ENCODE results near the gene CLHC1.

DNA sequence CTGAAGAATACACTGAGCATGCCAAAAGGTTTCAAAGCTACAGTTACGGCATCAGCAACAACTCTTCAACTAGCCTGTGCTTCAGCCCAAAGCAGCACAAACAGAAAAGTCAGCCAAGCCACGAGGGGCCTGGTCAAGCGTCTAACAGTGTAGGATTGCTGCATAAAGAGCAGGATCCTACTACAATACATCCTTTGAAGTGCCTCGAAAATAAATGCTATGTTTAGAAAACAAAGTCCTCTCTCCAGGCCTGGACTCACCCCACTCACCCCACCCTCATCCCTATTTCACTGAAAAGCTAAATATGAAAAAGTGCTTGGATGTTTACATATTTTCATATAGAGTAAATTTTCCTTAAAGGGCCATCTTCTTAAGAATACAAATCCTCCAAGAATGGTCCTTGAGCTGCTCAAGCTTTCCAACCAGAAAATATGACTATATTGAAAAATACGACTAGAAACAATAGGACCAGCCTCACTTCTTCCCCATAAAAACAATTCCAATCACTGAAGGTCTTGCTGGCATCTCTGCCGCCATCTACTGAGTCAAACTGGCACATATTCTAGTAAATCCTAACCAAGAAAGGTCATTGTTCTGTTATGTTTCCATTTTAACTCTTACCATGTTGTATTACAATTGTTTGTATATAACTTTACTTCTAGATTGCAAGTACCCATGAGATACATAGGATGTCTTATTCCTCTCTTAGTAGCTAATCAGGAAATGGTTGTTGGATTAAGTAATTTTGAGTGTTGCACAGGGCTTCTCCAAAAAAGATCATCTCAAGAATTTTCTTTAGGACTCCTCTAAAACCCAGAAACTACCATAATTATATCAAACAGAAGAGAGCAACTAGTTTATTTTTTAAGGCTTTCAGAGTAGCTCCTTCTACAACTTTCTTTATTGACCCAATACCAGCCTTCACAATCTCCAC lies 63.6 kb downstream of the CLHC1 start:
- TF ChIP-seq, protein P1, sequence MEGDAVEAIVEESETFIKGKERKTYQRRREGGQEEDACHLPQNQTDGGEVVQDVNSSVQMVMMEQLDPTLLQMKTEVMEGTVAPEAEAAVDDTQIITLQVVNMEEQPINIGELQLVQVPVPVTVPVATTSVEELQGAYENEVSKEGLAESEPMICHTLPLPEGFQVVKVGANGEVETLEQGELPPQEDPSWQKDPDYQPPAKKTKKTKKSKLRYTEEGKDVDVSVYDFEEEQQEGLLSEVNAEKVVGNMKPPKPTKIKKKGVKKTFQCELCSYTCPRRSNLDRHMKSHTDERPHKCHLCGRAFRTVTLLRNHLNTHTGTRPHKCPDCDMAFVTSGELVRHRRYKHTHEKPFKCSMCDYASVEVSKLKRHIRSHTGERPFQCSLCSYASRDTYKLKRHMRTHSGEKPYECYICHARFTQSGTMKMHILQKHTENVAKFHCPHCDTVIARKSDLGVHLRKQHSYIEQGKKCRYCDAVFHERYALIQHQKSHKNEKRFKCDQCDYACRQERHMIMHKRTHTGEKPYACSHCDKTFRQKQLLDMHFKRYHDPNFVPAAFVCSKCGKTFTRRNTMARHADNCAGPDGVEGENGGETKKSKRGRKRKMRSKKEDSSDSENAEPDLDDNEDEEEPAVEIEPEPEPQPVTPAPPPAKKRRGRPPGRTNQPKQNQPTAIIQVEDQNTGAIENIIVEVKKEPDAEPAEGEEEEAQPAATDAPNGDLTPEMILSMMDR (IDR thresholded peaks at IDR 0.05): peak; percentile 77
- no peak for TF ChIP-seq EZH2 (IDR thresholded peaks at IDR 0.05)
- TF ChIP-seq EZH2phosphoT487 (IDR thresholded peaks at IDR 0.05): no peak
